OCI-LY7 (cell line): ENCODE results near the gene ACR.
"Not testable (repeated sequence)": the region's sequence is repeated elsewhere in the genome, so short reads cannot be mapped to it uniquely, and the experiment has no call there.

ENCODE experiments used
- EZH2phosphoT487 ChIP-seq: fragments of 200-600 bp; sonication (generic); IDR thresholded peaks from 2 replicates; pipeline ENCODE4 v1.6.1; 2018; ENCODE audit warnings: low read depth, borderline replicate concordance, mild to moderate bottlenecking, mixed run types, antibody characterized with exemption, low read length, moderate library complexity, mixed read lengths
- TF ChIP-seq, protein P1 (sequence below): fragments of 200-600 bp; sonication (generic); conservative IDR thresholded peaks from 2 replicates; pipeline ENCODE4 v1.5.1; 2014; ENCODE audit warnings: mild to moderate bottlenecking, antibody characterized with exemption, low read length, moderate library complexity, mixed read lengths

- TF ChIP-seq, protein P1, sequence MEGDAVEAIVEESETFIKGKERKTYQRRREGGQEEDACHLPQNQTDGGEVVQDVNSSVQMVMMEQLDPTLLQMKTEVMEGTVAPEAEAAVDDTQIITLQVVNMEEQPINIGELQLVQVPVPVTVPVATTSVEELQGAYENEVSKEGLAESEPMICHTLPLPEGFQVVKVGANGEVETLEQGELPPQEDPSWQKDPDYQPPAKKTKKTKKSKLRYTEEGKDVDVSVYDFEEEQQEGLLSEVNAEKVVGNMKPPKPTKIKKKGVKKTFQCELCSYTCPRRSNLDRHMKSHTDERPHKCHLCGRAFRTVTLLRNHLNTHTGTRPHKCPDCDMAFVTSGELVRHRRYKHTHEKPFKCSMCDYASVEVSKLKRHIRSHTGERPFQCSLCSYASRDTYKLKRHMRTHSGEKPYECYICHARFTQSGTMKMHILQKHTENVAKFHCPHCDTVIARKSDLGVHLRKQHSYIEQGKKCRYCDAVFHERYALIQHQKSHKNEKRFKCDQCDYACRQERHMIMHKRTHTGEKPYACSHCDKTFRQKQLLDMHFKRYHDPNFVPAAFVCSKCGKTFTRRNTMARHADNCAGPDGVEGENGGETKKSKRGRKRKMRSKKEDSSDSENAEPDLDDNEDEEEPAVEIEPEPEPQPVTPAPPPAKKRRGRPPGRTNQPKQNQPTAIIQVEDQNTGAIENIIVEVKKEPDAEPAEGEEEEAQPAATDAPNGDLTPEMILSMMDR: not testable (repeated sequence)
- not testable (repeated sequence) for TF ChIP-seq EZH2phosphoT487
Observed at GRCh38 chr22:50761829-50762228, 23.8 kb downstream of the ACR start.
